Measurements from ENCODE around the gene MRAP.

The MRAP gene

DNA sequence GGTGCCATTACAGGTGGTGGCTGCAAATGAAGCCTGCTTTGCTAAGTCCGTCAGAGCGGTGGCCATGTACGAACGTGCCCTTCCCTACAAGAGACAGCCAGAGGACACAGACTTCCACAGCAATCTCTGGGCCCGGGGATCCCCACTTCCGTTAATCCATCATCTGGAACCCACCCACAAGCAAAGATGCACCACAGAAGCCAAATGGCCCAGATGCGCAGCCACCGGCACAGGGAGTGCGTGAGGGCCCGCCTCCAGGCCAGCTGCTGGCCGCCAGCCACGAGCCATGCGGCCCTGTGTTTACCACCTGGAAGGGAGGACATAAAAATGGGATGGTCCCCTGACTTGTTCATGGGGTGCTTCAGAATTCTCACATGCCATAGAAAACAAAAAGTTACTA is 22.1 kb downstream of the MRAP start:
- TF ChIP-seq, protein P1, sequence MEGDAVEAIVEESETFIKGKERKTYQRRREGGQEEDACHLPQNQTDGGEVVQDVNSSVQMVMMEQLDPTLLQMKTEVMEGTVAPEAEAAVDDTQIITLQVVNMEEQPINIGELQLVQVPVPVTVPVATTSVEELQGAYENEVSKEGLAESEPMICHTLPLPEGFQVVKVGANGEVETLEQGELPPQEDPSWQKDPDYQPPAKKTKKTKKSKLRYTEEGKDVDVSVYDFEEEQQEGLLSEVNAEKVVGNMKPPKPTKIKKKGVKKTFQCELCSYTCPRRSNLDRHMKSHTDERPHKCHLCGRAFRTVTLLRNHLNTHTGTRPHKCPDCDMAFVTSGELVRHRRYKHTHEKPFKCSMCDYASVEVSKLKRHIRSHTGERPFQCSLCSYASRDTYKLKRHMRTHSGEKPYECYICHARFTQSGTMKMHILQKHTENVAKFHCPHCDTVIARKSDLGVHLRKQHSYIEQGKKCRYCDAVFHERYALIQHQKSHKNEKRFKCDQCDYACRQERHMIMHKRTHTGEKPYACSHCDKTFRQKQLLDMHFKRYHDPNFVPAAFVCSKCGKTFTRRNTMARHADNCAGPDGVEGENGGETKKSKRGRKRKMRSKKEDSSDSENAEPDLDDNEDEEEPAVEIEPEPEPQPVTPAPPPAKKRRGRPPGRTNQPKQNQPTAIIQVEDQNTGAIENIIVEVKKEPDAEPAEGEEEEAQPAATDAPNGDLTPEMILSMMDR (IDR thresholded peaks at IDR 0.05; ENCODE audit: low read depth, low read length, missing control alignments), result no peak
- H3K4me3 ChIP-seq (ENCODE audit: low read depth, low read length), result no peak overlapping the region

DNA sequence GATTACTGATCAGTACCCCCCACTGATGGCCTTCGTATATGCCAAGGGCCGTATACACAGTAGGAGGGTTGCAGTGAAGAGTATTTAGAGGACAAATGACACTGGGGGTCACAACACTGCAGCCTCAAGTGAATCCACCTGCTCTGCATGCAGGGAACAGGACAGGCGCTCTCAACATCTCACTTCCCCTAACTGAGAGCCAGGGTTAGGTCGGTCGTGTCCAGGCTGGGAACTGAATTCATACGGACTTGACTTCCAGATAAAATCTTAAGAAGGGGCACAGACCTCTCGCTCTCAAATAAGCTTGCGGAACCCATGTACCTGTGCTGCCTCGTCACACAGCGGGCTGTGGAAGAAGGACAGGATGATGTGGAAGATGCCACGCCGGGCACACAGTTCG is 22.8 kb downstream of the MRAP start:
- TF ChIP-seq, protein P1 (IDR thresholded peaks at IDR 0.05; ENCODE audit: low read depth, low read length, missing control alignments), result no peak
- DNase-seq (ENCODE audit: low read depth), result no peak
- no peak overlapping the region for H3K4me3 ChIP-seq (ENCODE audit: low read depth, low read length)

More for the DNA sequence above, 22.1 kb downstream of the MRAP start:
- no peak for DNase-seq (ENCODE audit: low read depth)

DNA sequence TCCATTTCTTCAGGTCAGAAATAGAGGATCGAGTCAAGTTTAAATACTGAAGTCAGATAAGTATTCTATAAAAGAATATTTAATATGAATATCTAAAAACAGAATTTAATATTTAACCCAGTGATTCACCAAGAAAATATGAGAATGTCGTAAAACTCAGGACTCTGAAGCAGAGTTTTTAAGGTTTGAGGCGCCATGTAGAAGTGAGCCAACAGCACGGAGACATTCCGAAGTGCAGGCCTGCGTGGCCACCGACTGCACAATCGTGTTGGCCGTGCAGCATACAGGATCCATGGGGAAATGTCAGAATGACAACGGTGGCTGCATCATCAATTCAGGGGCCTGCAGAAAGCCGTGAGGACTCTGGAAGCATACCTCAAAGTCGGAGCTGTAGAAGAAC is 23.4 kb downstream of the MRAP start:
- DNase-seq (ENCODE audit: low read depth), result no peak
- H3K4me3 ChIP-seq (ENCODE audit: low read depth, low read length), result no peak overlapping the region
- TF ChIP-seq, protein P1 (IDR thresholded peaks at IDR 0.05; ENCODE audit: low read depth, low read length, missing control alignments), result no peak

DNA sequence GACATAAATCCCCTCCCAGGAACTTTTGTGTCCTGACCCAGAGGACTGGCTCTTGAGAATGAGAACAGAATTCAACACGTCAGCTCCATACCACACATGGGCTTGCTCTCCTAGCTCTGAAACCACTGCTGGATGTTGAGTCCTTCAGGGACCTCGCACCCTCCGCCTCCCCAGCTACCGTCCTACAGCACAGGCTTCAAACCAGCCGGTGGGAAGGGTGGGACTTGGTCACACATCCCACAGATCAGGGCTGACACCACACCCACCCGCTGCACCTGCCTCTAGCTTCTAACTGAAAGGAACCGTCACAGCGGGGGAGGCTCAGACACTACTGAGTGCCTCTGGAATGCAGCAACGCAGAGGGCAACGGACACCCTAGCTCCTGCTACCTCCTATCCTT is 24.0 kb downstream of the MRAP start:
- no peak for DNase-seq (ENCODE audit: low read depth)
- TF ChIP-seq, protein P1 (IDR thresholded peaks at IDR 0.05; ENCODE audit: low read depth, low read length, missing control alignments), result no peak
- no peak overlapping the region for H3K4me3 ChIP-seq (ENCODE audit: low read depth, low read length)

DNA sequence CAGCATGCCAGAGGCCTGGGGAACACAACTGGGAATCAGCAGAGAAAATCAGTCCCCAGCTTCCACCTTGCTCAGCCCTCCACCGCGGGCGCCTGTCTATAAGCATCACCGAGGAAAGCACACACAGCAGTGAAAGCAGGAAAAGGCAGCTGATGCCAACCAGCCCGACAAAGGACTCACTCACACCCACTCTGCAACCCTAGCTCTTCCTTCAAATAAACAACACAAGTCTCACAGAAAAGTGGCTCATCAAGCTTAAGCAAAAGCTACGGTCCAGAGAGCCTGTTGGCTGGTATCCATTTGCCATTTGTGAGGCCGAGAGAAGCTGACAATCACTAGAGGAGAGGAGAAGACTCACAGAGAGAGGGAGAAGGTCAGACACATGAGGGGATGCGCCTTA is 27.1 kb downstream of the MRAP start:
- no peak for DNase-seq (ENCODE audit: low read depth)
- TF ChIP-seq, protein P1 (IDR thresholded peaks at IDR 0.05; ENCODE audit: low read depth, low read length, missing control alignments), result no peak

DNA sequence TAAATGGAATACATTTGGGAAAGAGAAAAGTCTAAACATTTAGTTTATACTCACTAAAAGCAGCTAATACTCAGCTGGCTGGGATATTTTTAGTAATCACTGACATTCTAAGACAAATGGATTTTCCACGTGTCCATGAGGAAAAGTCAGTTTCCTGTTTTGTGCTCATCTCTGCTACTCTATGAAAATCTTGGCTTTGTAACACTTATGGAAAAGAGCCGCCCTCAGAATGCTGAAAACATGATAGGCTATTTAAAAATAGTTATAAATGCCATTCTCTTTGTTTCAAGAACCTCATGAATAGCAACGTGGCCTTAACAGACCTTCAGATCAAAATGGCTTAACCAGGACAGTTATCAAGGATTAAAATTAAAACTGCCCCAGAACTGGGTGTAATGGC is 29.9 kb downstream of the MRAP start:
- H3K4me3 ChIP-seq (ENCODE audit: low read depth, low read length), result no peak overlapping the region
- no peak for DNase-seq (ENCODE audit: low read depth)
- TF ChIP-seq, protein P1 (IDR thresholded peaks at IDR 0.05; ENCODE audit: low read depth, low read length, missing control alignments), result no peak

More for the DNA sequence above, 27.1 kb downstream of the MRAP start:
- no peak overlapping the region for H3K4me3 ChIP-seq (ENCODE audit: low read depth, low read length)

DNA sequence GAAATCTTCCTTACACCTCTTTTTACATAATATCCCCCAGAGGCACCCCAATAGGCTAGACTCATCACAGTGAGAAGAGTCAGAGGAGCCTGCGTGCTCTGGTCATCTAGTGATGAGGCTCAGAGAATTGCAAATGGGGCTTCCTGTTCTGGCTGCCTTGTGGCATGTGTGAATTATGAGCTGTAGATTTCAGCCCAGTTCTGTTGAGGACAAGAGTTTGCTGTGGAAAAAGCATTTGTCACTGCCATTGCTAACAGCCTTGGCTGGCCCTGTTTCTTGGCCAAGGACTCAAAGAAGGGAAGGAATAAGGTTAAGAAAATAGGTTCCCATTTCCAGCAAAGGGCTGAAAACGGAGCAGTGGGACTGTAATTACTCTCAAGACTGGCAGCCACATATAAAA is 30.7 kb downstream of the MRAP start:
- H3K4me3 ChIP-seq (ENCODE audit: low read depth, low read length), result no peak overlapping the region
- no peak for DNase-seq (ENCODE audit: low read depth)
- TF ChIP-seq, protein P1 (IDR thresholded peaks at IDR 0.05; ENCODE audit: low read depth, low read length, missing control alignments), result no peak

All from GM12864 (cell line).